Caco-2 (cell line): Measurements from ENCODE around the gene PTBP2. TPM values are rescaled to one million over a fixed set of nuclear protein-coding genes. Genes with fewer than 3 reads are reported as not detected.
"Not testable (repeated sequence)": the region's sequence is repeated elsewhere in the genome, so short reads cannot be mapped to it uniquely, and the experiment has no call there.

ENCODE experiments used
- BruUV-seq: library from RNA; stranded (reverse); fragments of 400-500 nt; replicated peaks from 2 replicates; lab custom pipeline; 2021; lab: Mats Ljungman, UMichigan
- CTCF ChIA-PET: fragments of 300-600 bp; sonication (Branson Sonifier 250); formaldehyde crosslinking; loops from one replicate; lab custom pipeline; 2022; ENCODE audit warnings: antibody characterized with exemption; lab: Charles Lee
- POLR2A ChIA-PET: fragments of 300-600 bp; sonication (Branson Sonifier 250); formaldehyde crosslinking; loops from one replicate; lab custom pipeline; 2022; ENCODE audit warnings: antibody characterized with exemption; lab: Charles Lee
- DNase-seq, 2 experiments: peaks; one replicate each; pipeline versions ENCODE4 v3.0.0 to v3.0.0-alpha.2; 2020 to 2022
- H3K27me3 ChIP-seq: replicated peaks from 2 replicates; pipeline ENCODE4 v1.6.0; 2011; ENCODE audit warnings: low read length; ENCODE audit not compliant: control insufficient read depth, insufficient read depth
- H3K36me3 ChIP-seq: 2 replicates; pipeline ENCODE4 v1.5.1; 2011; ENCODE audit warnings: low read length; ENCODE audit not compliant: control insufficient read depth, insufficient read depth
- H3K4me1 ChIP-seq: fragments of 250-450 bp; sonication (Bioruptor Pico); 2 replicates; pipeline ENCODE4 v1.5.1; 2020; ENCODE audit warnings: mild to moderate bottlenecking
- H3K4me3 ChIP-seq: 2 replicates; pipeline ENCODE4 v1.5.1; 2011; ENCODE audit warnings: low read depth, mild to moderate bottlenecking, control low read depth, low read length
- H3K9me3 ChIP-seq: fragments of 250-450 bp; sonication (Bioruptor Pico); 2 replicates; pipeline ENCODE4 v1.5.1; 2020; ENCODE audit warnings: mild to moderate bottlenecking, moderate library complexity
- H3K27ac Mint-ChIP-seq: one replicate; pipeline ENCODE4 v1.8.0; 2022; ENCODE audit warnings: mixed read lengths; ENCODE audit not compliant: unreplicated experiment
- H3K27me3 Mint-ChIP-seq: one replicate; pipeline ENCODE4 v1.8.0; 2022; ENCODE audit warnings: mixed read lengths; ENCODE audit not compliant: insufficient read depth, unreplicated experiment
- H3K36me3 Mint-ChIP-seq: one replicate; pipeline ENCODE4 v1.8.0; 2022; ENCODE audit warnings: mild to moderate bottlenecking, mixed read lengths; ENCODE audit not compliant: insufficient read depth, unreplicated experiment
- H3K4me1 Mint-ChIP-seq: one replicate; pipeline ENCODE4 v1.8.0; 2022; ENCODE audit warnings: low read depth, mixed read lengths; ENCODE audit not compliant: unreplicated experiment
- H3K4me3 Mint-ChIP-seq: one replicate; pipeline ENCODE4 v1.8.0; 2022; ENCODE audit warnings: mild to moderate bottlenecking, moderate library complexity, mixed read lengths; ENCODE audit not compliant: unreplicated experiment
- H3K9me3 Mint-ChIP-seq: one replicate; pipeline ENCODE4 v1.8.0; 2022; ENCODE audit warnings: mixed read lengths; ENCODE audit not compliant: unreplicated experiment
- intact Hi-C: fragments of 100-400 bp; cut with micrococcal nuclease; formaldehyde crosslinking; loops from one replicate; pipeline ENCODE4 v1.10.0; 2022; ENCODE audit not compliant: unreplicated experiment
- total RNA-seq: library from RNA; stranded (reverse); gene quantifications from 2 replicates; pipeline ENCODE4 v1.2.3, GENCODE V29; 2022
- TF ChIP-seq, protein P1 (sequence below), 2 experiments: fragments of 200-600 bp in 1 of 2; IDR thresholded peaks; 1 replicate in 1 of 2; 2 replicates in 1 of 2; pipeline versions ENCODE4 v1.5.1 to v1.8.0; 2011 to 2022; ENCODE audit warnings: antibody characterized with exemption in 1 of 2, control low read depth in 1 of 2, inconsistent platforms in 1 of 2, low read depth in 1 of 2, low read length in 1 of 2, mild to moderate bottlenecking in 1 of 2, moderate library complexity in 1 of 2; ENCODE audit not compliant: insufficient read depth in 1 of 2, severe bottlenecking in 1 of 2, unreplicated experiment in 1 of 2

The PTBP2 gene
- total RNA-seq, 1 experiment from 2014 or later = 11.3 TPM

DNA sequence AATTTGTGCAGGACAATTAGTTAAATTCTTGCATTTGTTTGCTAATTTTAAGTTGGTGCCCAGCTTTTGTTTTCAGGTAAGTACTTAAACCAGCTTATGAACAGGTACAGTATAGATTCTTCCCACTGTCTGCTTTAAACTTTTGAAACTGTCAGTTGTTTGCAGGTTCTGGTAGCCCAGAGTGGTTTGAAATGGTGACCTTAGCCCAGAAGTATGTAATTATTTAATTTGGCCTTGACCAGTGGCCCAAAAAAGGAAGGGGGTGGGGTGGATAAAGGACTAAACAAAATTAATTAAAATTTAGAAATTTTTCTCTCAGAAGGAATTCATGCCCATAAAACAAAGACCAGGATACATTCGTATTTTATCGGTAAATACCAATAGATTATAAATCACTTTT, 69.0 kb downstream of the PTBP2 start:
- no peaks in the 10 kb centered on the region for H3K4me1 ChIP-seq
- ChIA-PET CTCF (no interaction called here), POLR2A (no interaction called here)
- no peaks in the 10 kb centered on the region for H3K9me3 Mint-ChIP-seq
- H3K36me3 ChIP-seq = no peaks in the 10 kb centered on the region
- TF ChIP-seq, protein P1, sequence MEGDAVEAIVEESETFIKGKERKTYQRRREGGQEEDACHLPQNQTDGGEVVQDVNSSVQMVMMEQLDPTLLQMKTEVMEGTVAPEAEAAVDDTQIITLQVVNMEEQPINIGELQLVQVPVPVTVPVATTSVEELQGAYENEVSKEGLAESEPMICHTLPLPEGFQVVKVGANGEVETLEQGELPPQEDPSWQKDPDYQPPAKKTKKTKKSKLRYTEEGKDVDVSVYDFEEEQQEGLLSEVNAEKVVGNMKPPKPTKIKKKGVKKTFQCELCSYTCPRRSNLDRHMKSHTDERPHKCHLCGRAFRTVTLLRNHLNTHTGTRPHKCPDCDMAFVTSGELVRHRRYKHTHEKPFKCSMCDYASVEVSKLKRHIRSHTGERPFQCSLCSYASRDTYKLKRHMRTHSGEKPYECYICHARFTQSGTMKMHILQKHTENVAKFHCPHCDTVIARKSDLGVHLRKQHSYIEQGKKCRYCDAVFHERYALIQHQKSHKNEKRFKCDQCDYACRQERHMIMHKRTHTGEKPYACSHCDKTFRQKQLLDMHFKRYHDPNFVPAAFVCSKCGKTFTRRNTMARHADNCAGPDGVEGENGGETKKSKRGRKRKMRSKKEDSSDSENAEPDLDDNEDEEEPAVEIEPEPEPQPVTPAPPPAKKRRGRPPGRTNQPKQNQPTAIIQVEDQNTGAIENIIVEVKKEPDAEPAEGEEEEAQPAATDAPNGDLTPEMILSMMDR (IDR thresholded peaks at IDR 0.05; ENCODE audit: insufficient read depth in 1 of 2, low read depth in 1 of 2, low read length in 1 of 2, severe bottlenecking in 1 of 2, unreplicated experiment in 1 of 2) = no peak
- no peaks in the 10 kb centered on the region for H3K27me3 Mint-ChIP-seq
- H3K4me1 Mint-ChIP-seq = no peaks in the 10 kb centered on the region
- H3K9me3 ChIP-seq = no peaks in the 10 kb centered on the region
- intact Hi-C loops = no loop called here
- H3K27ac Mint-ChIP-seq = no peak overlapping the region
- H3K4me3 ChIP-seq = no peak overlapping the region
- no peak for DNase-seq
- BruUV-seq = no TSS peak
- no peaks in the 10 kb centered on the region for H3K27me3 ChIP-seq
- H3K36me3 Mint-ChIP-seq = peaks cover 24% of the 10 kb centered on the region
- no peak overlapping the region for H3K4me3 Mint-ChIP-seq

DNA sequence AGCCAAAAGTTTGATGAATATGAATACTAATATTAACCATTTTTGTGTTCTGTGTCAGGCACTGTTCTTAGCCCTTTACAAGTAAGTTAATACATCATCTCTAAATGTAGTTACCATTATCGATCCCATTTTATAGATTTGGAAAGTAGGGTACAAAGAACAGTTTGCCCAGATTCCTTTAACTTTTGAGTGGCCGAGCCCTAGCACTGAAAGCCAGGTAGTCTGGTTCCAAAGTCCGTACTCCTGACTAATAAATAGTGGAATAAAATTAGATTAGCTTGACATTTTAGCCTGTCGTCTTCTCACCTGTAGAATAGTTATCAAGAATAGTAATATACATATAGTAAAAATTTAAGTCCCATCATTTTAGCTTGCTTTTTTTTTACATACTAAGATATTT, 70.6 kb downstream of the PTBP2 start:
- Histone ChIP-seq H3K4me3 (no peak overlapping the region), H3K4me1 (no peaks in the 10 kb centered on the region), H3K27me3 (no peaks in the 10 kb centered on the region), H3K9me3 (no peaks in the 10 kb centered on the region), H3K36me3 (no peaks in the 10 kb centered on the region)
- Mint-ChIP-seq H3K4me1 (no peaks in the 10 kb centered on the region), H3K36me3 (peaks cover 31% of the 10 kb centered on the region), H3K4me3 (no peak overlapping the region), H3K9me3 (no peaks in the 10 kb centered on the region), H3K27ac (no peak overlapping the region), H3K27me3 (no peaks in the 10 kb centered on the region)
- no TSS peak for BruUV-seq
- POLR2A ChIA-PET = no interaction called here
- TF ChIP-seq, protein P1 (IDR thresholded peaks at IDR 0.05; ENCODE audit: insufficient read depth in 1 of 2, low read depth in 1 of 2, low read length in 1 of 2, severe bottlenecking in 1 of 2, unreplicated experiment in 1 of 2) = no peak
- DNase-seq = no peak
- CTCF ChIA-PET = no interaction called here
- intact Hi-C loops = no loop called here

DNA sequence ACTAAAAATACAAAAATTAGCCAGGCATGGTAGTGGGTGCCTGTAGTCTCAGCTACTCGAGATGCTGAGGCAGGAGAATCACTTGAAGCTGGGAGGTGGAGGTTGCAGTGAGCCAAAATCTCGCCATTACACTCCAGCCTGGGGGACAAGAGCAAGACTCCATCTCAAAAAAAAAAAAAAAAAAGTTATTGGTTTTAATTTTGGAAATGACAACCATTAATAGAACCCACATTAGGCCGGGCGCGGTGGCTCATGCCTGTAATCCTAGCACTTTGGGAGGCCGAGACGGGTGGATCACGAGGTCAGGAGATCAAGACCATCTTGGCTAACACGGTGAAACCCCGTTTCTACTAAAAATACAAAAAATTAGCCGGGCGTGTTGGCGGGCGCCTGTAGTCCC, 80.1 kb downstream of the PTBP2 start:
- H3K36me3 ChIP-seq, H3K27ac Mint-ChIP-seq, H3K9me3 Mint-ChIP-seq, H3K9me3 ChIP-seq, intact Hi-C loops, H3K4me3 ChIP-seq, H3K4me3 Mint-ChIP-seq, DNase-seq, H3K27me3 Mint-ChIP-seq, H3K4me1 Mint-ChIP-seq, H3K4me1 ChIP-seq, BruUV-seq, CTCF ChIA-PET, POLR2A ChIA-PET, H3K27me3 ChIP-seq: not testable (repeated sequence)
- H3K36me3 Mint-ChIP-seq = peaks cover 25% of the 10 kb centered on the region

DNA sequence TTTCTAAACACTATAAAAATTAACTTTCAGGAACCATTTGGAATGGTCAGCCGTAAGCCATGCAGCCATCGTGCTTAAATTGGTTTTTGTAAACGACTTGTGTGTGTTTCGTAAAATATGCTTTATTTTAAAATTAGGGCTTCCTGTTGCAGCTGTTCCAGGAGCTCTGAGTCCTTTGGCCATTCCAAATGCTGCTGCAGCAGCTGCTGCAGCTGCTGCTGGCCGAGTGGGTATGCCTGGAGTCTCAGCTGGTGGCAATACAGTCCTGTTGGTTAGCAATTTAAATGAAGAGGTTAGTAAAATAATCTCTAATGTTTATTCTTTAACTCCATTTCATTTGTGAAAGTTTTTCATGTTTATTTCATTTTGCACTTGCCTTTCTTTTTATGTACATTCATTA, 83.1 kb downstream of the PTBP2 start:
- POLR2A ChIA-PET = no interaction called here

More for the DNA sequence above, 83.1 kb downstream of the PTBP2 start:
- Mint-ChIP-seq H3K4me1 (no peaks in the 10 kb centered on the region), H3K27me3 (no peaks in the 10 kb centered on the region), H3K4me3 (no peak overlapping the region), H3K36me3 (peaks cover 18% of the 10 kb centered on the region), H3K9me3 (no peaks in the 10 kb centered on the region), H3K27ac (no peak overlapping the region)
- CTCF ChIA-PET = no interaction called here
- Histone ChIP-seq H3K4me3 (no peak overlapping the region), H3K4me1 (no peaks in the 10 kb centered on the region), H3K36me3 (no peaks in the 10 kb centered on the region), H3K27me3 (no peaks in the 10 kb centered on the region), H3K9me3 (no peaks in the 10 kb centered on the region)
- no peak for DNase-seq
- TF ChIP-seq, protein P1 (IDR thresholded peaks at IDR 0.05; ENCODE audit: insufficient read depth in 1 of 2, low read depth in 1 of 2, low read length in 1 of 2, severe bottlenecking in 1 of 2, unreplicated experiment in 1 of 2) = no peak
- BruUV-seq = no TSS peak
- intact Hi-C loops = no loop called here
